ENCODE data around the gene SEC24D. TPM values are rescaled to one million over a fixed set of nuclear protein-coding genes. Genes with fewer than 3 reads are reported as not detected.

Gene SEC24D
- total and polyA plus RNA-seq, 2 of the 8 experiments (the other 6 are each of a cell fraction or from before 2014, with no cell fraction given): 28.9 to 91.6 TPM

DNA sequence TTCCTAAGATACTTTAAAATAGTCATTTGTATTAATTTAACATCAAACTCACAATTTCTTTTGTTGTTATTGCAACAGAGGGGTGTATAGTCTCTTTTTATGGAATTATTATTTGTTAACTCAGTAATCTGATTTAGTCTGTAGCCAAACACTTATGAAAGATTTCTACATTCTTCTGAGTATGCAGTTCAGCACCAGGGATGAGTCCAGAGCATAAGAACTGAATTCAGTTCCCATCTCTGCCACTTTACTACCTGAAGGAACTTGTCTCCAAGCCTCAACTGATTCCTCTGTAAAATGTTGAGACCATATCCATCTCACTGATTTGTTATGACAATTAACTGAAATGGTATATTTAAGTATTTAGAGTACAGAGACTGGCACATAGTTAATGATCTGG is 105.2 kb downstream of the SEC24D start:
- Histone ChIP-seq H3K23ac (ENCODE audit: insufficient read length) (no peak overlapping the region), H3K4me1 (replicated peaks in 1 of 4; ENCODE audit: control insufficient read depth in 3 of 4, insufficient read depth in 4 of 4, low read length in 3 of 4) (no peaks in the 10 kb centered on the region), H3K9me3 (ENCODE audit: insufficient read depth in 2 of 2, low read depth in 1 of 2, low read length in 1 of 2) (no peaks in the 10 kb centered on the region), H3K36me3 (ENCODE audit: control insufficient read depth in 2 of 4, insufficient read depth in 4 of 4, low read length in 3 of 4) (peaks cover 8 to 56% (median 37%) of the 10 kb centered on the region in 4 experiments), H3K79me2 (ENCODE audit: control insufficient read depth in 1 of 2, insufficient read depth in 2 of 2, low read length in 2 of 2) (no peaks in the 10 kb centered on the region), H4K5ac (ENCODE audit: insufficient read length, low read depth, low read length) (no peak overlapping the region), H2BK5ac (ENCODE audit: low read depth, low read length) (no peak overlapping the region), H3K56ac (replicated peaks; ENCODE audit: insufficient read length, low read depth, low read length) (no peak overlapping the region), H3K4me2 (ENCODE audit: insufficient read depth in 1 of 2, low read depth in 2 of 2, low read length in 2 of 2) (no peak overlapping the region), H3K27me3 (replicated peaks in 1 of 4; ENCODE audit: control insufficient read depth in 3 of 4, extremely low read depth in 1 of 4, insufficient read depth in 3 of 4, low read length in 3 of 4) (no peaks in the 10 kb centered on the region), H3K9ac (replicated peaks in 1 of 4; ENCODE audit: extremely low read depth in 1 of 4, low read depth in 3 of 4, low read length in 3 of 4) (no peak overlapping the region), H3K14ac (ENCODE audit: insufficient read length) (no peak overlapping the region), H2BK15ac (ENCODE audit: low read length) (no peak overlapping the region), H3K79me1 (ENCODE audit: low read depth, low read length) (no peaks in the 10 kb centered on the region), H2BK20ac (ENCODE audit: low read length) (no peak overlapping the region), H2BK12ac (ENCODE audit: low read depth, low read length) (no peak overlapping the region), H3K23me2 (ENCODE audit: low read depth, low read length) (no peaks in the 10 kb centered on the region), H2AK5ac (ENCODE audit: low read depth, low read length) (no peak overlapping the region), H2AFZ (ENCODE audit: low read length) (no peak overlapping the region), H2BK120ac (replicated peaks; ENCODE audit: low read depth, low read length) (no peak overlapping the region), H4K8ac (ENCODE audit: extremely low read depth, insufficient read depth, low read length) (no peak overlapping the region), H3K27ac (ENCODE audit: low read depth, low read length) (no peak overlapping the region), H3K4ac (replicated peaks; ENCODE audit: insufficient read length, low read depth, low read length) (no peak overlapping the region), H4K91ac (replicated peaks; ENCODE audit: insufficient read length, low read length) (no peak overlapping the region), H3K18ac (ENCODE audit: extremely low read depth, low read length) (no peak overlapping the region), H4K20me1 (replicated peaks in 1 of 2; ENCODE audit: control insufficient read depth in 1 of 2, insufficient read depth in 2 of 2, low read length in 2 of 2) (no peaks in the 10 kb centered on the region), H3K4me3 (ENCODE audit: extremely low read depth in 1 of 4, insufficient read depth in 2 of 4, low read depth in 3 of 4, low read length in 4 of 4) (no peak overlapping the region)
- ChIA-PET POLR2A (ENCODE audit: partially characterized antibody) (no interaction called here), CTCF (ENCODE audit: partially characterized antibody) (interaction anchor here (1.4 to 1.9 kb wide), 2 partner anchors 11 to 16 kb away, joined by 4 to 5 read pairs; no protein-coding TSS in a partner anchor)
- DNase-seq (ENCODE audit: low read depth in 1 of 2, low spot score in 2 of 2) (no peak), FAIRE-seq (no peak)
- TF ChIP-seq CHD2 (IDR thresholded peaks at IDR 0.05; ENCODE audit: low read length) (no peak), FOSL1 (IDR thresholded peaks at IDR 0.05; ENCODE audit: insufficient read depth, low read depth, low read length) (no peak), TBP (IDR thresholded peaks at IDR 0.05; ENCODE audit: low read depth, low read length) (no peak), GTF2F1 (IDR thresholded peaks at IDR 0.05; ENCODE audit: borderline replicate concordance, low read depth, low read length) (no peak)
- TF ChIP-seq, protein P1, sequence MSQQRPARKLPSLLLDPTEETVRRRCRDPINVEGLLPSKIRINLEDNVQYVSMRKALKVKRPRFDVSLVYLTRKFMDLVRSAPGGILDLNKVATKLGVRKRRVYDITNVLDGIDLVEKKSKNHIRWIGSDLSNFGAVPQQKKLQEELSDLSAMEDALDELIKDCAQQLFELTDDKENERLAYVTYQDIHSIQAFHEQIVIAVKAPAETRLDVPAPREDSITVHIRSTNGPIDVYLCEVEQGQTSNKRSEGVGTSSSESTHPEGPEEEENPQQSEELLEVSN (IDR thresholded peaks at IDR 0.05): no peak
